ENCODE measurements around the gene VARS2. TPM values are rescaled to one million over a fixed set of nuclear protein-coding genes. Genes with fewer than 3 reads are reported as not detected.
A peak's percentile ranks its signal among the peaks of the same experiment; 100 is the strongest.

The VARS2 gene
- total and polyA plus RNA-seq, 11 donors, result 10.7 to 28.5 (median 18.8) TPM

DNA sequence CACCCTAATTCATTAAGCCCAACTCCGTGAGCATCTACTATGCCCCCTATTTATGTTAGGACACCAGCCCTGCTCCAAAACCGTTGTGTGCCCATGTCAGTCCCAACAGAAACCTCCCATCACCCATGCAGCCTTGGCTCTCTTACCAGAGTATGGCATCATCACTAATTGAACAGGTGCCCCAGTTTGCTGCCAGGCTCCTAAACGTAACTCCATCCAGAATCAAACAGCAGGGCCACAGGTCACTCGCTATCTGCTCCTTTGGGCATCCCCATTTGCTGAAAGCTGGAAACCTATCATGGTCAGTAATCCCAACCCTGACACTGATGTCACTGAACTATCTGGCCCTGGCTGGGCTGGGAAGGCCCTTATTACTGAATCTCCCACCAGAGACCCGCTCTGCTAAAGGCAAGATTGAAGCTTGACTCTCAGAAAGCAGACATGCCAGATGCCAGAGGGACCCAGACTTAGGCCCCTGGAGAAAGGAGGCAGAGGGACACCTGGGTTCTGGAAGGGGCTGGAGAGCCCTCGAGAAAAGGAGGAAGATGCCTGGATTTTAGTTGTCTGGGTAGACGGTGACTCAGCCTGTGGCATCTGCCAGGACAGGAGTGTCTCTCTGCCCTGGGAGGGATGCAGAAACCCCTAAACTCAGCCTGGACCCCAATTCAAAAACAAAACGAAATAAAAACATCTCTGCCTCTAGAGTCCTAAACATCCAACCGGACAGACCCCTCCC, 40.8 kb downstream of the VARS2 start:
- H3K4me3 ChIP-seq, result peak overlapping the region in 11 of 12 donors; percentile 23 to 60 (median 51)
- TF ChIP-seq POLR2A (IDR thresholded peaks at IDR 0.05), result no peak
- TF ChIP-seq, protein P1, sequence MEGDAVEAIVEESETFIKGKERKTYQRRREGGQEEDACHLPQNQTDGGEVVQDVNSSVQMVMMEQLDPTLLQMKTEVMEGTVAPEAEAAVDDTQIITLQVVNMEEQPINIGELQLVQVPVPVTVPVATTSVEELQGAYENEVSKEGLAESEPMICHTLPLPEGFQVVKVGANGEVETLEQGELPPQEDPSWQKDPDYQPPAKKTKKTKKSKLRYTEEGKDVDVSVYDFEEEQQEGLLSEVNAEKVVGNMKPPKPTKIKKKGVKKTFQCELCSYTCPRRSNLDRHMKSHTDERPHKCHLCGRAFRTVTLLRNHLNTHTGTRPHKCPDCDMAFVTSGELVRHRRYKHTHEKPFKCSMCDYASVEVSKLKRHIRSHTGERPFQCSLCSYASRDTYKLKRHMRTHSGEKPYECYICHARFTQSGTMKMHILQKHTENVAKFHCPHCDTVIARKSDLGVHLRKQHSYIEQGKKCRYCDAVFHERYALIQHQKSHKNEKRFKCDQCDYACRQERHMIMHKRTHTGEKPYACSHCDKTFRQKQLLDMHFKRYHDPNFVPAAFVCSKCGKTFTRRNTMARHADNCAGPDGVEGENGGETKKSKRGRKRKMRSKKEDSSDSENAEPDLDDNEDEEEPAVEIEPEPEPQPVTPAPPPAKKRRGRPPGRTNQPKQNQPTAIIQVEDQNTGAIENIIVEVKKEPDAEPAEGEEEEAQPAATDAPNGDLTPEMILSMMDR (IDR thresholded peaks at IDR 0.05), result no peak
- H3K27ac ChIP-seq, result peak overlapping the region in 4 of 12 donors; percentile 31 to 63 (median 38)
- no peaks in the 10 kb centered on the region for H3K36me3 ChIP-seq
- no peak for DNase-seq
- peaks cover 0 to 38% (median 0%) of the 10 kb centered on the region in 9 donors for H3K27me3 ChIP-seq
- 58 to 77% (median 66%) methylated on average over 9 of the region's 9 CpGs for WGBS, 4 donors
- ATAC-seq, result peak in 3 of 4 donors; percentile 9 to 25 (median 14)
- peaks cover 0 to 15% (median 0%) of the 10 kb centered on the region in 12 donors for H3K4me1 ChIP-seq
- H3K9me3 ChIP-seq, result no peaks in the 10 kb centered on the region
- intact Hi-C loops (cut with DNase I), result no loop called here

DNA sequence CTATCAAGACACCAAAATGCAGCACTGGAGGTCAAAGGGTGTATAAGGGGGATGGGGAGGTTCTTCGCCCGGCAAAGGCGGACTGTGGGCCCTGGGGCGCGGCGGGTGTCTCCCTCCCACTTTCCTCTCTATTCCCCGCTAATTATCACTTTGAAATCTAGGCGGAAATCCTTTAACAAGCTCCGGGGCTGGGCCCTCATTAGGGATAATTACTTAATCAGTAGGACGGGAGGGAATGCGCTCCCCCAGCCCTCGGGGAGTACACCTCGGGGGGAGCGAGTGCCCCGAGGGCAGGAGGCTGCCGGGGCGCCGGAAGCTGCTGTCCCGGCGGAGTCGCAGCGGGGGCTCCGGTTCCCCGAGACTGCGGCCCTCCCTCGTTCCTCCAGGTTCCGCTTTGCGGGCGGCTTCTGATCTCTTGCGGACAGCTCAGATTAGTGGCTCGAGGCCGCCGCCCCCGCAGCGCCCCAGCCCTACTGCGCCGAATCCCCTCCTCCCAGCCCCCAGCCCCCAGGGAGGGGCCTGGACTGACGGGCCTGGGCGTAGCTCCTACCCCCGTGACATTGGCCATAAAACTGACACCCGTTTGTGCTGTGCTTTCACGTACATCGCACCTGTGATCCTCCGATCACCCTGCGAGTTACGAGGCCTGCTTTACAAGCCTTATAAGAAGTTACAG, 41.5 kb downstream of the VARS2 start:
- Histone ChIP-seq H3K4me3 (peak overlapping the region; percentile 15 to 60 (median 51)), H3K27me3 (peaks cover 0 to 38% (median 0%) of the 10 kb centered on the region in 9 donors), H3K9me3 (no peaks in the 10 kb centered on the region), H3K36me3 (no peaks in the 10 kb centered on the region), H3K4me1 (peaks cover 0 to 15% (median 0%) of the 10 kb centered on the region in 12 donors), H3K27ac (peak overlapping the region in 4 of 12 donors; percentile 31 to 63 (median 38))
- TF ChIP-seq, protein P1 (IDR thresholded peaks at IDR 0.05), result no peak
- no peak for TF ChIP-seq POLR2A (IDR thresholded peaks at IDR 0.05)
- ATAC-seq (peak in 3 of 4 donors; percentile 85 to 95 (median 93)), DNase-seq (peak; percentile 54 to 81 (median 60))
- 8 to 29% (median 11%) methylated on average over 20 to 46 of the region's 46 CpGs for WGBS, 4 donors
- intact Hi-C loops (cut with DNase I), result no loop called here

DNA sequence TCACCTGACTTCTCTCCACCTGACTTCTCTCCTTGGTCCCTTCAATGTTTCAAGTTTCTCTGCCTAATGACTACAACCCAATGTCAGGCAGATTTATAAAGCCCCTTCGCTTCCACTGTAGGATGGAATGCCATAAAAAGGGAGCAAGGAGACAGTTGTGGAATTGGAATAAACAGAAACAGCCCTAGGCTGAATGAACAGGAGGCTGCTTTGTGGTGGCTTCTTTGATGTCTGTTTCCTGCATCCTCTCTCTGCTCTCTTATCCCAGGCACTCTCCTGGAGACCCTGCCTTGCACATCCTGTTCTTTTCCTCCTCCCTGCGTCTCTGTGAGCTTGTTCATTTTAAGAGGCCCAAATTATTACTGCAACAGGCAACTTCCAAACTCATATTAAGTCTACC, 43.7 kb downstream of the VARS2 start:
- intact Hi-C loops (cut with DNase I), result no loop called here
- no peaks in the 10 kb centered on the region for H3K9me3 ChIP-seq
- ATAC-seq (no peak), DNase-seq (no peak)
- H3K4me3 ChIP-seq, result no peak overlapping the region
- no peaks in the 10 kb centered on the region for H3K36me3 ChIP-seq
- peaks cover 0 to 15% (median 0%) of the 10 kb centered on the region in 12 donors for H3K4me1 ChIP-seq
- H3K27me3 ChIP-seq, result peaks cover 0 to 36% (median 0%) of the 10 kb centered on the region in 9 donors
- H3K27ac ChIP-seq, result no peak overlapping the region
- TF ChIP-seq POLR2A (IDR thresholded peaks at IDR 0.05), result no peak
- TF ChIP-seq, protein P1 (IDR thresholded peaks at IDR 0.05), result no peak
- WGBS, 4 donors, result 72 to 80% (median 76%) methylated on average over 2 of the region's 2 CpGs
